NCI-H345 treated with DMSO at 0.1 percent for 48 hours (cell line): ENCODE results near the gene ABCG4.
"Not testable (repeated sequence)": the region's sequence is repeated elsewhere in the genome, so short reads cannot be mapped to it uniquely, and the experiment has no call there.

Experiments
- DNase-seq: peaks from one replicate; lab custom pipeline; 2025; ENCODE audit not compliant: unreplicated experiment; lab: John Stamatoyannopoulos, UW

The ABCG4 gene

DNA sequence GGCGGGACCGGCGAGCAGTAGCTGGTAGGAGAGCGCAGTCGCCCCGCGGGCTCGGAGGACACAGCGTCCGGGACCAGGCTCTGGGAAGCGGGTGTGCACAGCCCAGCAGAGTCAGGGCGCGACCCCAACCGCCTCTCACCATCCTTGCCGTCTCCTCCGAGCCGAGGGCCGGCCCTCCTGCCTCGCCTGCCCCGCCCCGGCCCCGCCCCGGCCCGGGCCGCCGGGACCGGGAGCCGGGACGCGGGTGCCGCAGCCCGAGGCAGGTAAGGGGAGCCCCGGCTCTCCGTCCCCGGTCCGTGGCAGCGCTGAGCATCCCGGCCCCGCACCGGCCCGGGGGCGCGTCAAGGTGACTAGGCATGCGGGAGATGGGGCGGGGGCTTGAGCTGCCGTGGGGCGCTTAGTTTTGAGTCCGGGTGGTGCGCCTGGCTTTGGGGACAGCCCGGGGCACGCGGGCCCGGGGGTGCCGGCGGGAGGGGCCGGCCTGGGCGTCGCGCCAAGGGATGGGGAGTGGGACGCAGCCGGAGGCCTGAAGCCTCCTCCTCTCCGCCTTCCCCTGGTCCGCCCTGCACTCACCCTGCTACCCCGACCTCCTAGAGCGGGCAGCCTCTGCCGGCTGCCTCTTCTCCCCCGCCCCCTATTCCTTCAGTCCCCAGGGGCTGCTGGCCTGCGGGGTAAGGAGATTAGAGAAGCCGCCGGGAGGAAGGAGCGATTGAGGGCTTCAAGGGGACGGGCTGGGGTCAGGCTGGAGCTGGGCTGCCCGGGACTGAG is at the start of gene ABCG4:
TSS of gene ABCG4 (plus strand) at position 35 of the 768 bp plus-strand sequence. CDS start 914 bp downstream, outside the sequence.
- no peak for DNase-seq

DNA sequence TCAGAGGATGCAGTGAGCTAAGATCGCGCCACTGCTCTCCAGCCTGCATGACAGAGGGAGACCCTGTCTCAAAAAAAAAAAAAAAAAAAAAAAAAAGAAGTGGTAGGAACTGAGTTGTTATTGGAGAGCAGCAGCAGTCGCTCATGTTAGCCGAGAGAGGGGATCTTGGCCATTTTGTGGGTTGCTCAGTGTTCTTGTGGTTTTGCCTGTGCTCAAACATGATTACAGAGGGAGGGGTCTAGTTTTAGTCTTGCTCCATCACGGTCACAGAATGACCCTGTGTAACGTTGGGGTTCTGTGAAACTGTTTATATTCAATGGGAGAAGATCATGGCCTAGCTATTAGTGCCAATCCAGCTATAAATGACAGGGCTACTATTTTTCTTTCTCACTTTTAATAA is 49.1 kb upstream of the ABCG4 start:
- DNase-seq, result no peak

DNA sequence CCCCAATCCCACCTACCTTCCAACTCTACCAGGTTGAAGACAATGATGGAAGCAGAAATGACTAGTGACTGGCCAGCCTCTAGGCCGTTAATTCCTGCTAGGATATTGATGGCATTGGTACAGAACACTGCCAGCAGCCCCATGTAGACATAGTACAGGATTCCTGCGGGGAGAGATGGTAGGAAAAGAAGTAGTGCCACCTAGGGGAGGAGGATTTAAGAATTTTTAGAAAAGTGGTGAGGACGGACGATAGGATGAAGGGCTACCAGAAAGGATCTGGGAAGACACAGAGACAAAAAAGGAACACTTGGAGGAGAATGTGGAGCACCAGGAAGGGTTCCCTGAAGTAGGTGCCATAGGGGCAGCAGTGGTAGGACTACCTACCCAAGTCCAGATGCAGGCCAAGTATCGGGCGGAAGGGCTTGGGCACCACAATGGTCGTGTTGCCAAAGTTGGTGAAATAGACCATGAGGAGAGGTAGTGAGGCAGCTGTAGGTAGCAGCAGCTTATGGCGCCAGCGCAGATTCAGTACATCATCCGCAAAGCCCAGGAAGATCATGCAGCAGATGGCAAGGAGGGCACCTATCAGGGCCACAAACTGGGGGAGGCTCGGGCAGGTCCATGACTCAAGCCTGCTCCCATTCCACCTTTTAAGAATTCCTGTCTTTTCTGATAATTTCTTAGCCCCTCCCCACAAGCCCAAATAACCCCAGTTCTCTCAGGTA is 48.4 kb upstream of the ABCG4 start:
- no peak for DNase-seq

DNA sequence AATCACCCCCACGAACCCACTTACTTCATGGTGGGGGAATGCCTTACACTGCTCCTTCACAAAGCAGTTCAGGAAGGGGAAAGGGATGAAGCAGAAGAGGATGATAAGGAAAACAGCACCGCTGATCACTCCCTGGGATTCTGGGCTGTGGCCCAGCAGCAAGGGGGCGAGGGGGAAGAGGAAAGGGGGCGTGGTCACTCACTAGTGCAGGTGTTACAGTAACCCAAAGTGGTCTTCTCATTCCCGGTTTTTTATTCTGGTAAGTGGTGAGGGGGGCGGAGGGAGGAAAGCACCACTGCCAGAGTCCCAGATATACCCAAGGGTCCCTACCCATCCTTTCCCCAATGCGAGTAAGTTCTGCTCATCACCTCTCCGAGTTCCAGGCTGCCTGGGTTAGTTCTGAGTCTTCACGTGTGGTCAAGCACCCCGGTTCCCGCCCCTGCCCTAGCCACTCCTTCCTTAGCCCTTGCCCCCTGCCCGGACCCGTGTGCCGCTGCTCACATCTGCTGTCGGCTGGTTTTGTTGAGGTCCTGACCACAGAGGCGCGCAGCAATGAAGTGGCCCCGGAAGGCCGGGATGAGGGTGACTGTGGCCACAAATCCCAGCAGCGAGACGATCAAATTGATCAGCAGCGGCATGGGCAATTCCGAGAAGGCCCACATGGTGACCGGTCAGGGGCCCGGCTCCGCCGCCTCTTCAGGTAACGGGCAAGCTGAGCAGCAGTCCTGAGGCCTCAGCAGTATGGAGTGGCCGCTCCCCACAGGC is 47.7 kb upstream of the ABCG4 start:
- DNase-seq, result no peak

DNA sequence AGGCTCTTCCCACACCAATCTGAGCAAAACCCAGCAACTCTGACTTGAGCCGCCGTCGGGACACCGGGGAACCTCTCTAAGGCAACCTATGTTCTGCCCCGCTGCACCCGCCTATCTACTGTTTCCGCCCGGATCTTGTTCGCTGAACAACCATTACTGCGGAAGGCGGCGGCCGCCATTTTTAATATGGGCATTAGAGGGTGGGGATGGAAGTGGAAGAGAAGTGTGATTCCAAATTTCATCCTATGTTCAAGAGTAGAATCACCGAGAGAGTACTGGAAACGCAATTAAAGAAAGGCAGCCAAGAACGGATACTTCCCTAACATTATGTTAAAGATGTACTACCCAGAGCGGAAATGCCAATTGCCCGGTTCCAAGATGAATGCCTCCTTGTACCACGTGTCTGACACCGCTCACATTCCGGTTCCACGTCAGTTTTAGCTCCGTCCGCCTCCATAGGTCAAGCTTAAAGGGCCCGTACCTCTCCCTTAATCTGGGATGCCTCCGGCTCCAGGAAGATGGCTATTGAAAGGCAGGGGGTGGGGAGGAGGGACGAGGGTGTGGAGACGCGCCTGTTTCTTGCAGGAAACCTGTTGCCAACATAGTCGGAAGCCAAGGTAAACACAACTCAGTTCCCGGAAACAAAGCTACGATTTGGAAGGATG is 47.0 kb upstream of the ABCG4 start, which contains the start of gene DPAGT1:
TSS of gene DPAGT1 (minus strand) at position 95 of the 665 bp plus-strand sequence. CDS start 198 bp downstream, outside the sequence.
- peak; percentile 95 for DNase-seq

DNA sequence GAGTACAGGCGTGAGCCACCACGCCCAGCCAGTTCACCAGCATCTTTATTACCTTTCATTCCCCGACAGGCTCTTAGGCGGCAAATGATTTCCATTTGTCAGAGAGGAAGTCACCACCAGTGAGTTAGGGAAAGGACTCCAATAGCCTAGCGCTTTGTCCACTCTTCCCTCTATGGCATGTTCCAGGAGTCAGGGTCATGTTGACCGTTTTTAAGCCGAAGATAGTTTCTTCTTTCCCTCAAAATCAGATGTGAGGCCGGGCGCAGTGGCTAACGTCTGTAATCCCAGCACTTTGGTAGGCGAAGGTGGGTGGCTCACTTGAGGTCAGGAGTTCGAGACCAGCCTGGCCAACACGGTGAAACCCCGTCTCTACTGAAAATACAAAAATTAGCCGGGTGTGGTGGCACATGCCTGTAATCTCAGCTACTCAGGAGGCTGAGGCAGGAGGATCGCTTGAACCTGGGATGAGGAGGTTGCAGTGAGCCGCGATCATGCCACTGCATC is 45.6 kb upstream of the ABCG4 start:
- DNase-seq, result not testable (repeated sequence)

DNA sequence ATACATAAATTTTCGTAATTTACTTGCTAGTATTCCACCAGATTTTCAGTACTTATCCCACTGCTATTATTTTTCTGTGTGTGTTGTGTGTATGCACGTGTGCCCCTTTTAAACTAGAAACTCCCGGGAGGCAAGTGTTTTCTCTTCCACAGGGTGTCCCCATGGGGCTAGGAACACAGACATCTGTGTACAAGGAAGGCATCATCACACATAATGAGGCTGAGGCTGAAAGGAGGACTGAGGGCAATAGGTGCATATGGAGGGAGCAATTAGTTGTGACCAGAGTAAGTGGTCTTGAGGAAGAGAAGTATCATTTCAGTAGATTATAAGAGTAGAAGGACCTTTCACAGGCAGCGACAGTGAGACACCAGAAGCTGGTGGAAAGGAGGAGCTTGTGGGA is 45.1 kb upstream of the ABCG4 start:
- DNase-seq, result no peak

DNA sequence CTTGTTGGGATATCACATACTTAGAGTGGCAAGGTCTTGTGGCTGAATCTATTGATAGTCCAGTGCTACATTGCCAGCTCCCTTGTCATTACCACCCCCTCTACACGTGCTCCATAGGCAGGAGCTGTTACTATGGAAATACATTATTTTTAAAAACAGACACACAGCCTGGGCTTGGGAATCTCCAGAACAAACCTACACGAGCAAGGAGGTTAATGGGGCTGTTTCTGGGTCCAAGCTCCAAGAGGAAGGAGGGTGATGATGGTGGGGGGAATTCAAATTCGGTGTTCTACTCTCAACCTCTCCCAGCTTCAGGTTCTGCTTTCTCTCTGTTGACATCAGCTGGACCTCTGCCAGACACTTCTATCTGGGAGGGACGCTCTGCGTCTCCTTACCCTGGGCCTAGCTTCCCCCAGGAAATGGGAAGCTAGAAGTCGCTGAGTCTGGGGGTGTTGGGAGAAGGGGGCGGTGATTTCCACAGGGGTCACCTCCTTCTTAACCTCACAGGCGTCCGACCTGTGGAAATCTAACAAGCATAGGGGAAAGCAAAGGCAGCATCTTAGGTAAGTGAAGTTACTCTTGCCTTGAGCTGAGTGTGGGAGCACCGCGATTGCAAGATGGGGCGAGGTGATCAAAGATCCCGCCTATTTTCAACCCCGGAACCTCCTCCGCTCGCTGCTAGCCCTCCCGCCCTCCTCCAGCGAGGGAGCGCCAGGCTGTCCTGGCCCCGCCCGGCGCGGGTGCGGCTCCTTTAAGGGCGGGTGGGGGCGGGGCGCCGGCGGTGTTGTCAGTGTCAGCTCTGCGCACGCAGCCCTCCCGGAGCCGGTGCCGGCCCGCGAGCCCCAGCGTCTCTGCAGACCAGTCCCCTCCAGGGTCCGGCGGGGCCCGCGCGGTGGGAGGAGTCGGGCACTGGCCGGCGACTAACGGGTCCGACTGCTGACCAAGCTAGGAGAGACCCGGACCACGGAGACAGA is 42.0 kb upstream of the ABCG4 start, which contains the start of gene C2CD2L:
TSS of gene C2CD2L (plus strand) at position 781 of the 974 bp plus-strand sequence. CDS start 398 bp downstream, outside the sequence.
- DNase-seq, result peak; percentile 68

DNA sequence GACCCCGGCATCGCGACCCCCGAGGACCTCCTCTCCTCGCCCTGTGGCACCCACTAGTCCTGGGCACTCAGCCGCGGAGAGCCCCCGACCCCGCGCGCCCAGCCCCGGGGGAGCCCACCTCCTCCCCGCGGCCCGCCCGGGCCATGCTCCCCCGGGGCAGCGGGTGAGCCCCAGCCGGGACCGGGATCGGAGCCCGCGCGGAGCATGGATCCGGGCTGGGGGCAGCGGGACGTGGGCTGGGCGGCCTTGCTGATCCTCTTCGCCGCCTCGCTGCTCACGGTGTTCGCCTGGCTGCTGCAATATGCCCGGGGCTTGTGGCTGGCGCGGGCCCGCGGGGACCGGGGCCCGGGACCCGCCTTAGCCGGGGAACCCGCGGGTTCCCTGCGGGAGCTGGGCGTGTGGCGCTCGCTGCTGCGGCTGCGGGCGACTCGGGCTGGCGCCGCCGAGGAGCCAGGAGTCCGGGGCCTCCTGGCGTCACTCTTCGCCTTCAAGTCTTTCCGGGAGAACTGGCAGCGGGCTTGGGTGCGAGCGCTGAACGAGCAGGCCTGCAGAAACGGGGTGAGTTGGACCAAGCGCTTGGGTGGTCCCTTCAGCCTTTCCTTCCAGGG is 41.2 kb upstream of the ABCG4 start:
- DNase-seq, result no peak

DNA sequence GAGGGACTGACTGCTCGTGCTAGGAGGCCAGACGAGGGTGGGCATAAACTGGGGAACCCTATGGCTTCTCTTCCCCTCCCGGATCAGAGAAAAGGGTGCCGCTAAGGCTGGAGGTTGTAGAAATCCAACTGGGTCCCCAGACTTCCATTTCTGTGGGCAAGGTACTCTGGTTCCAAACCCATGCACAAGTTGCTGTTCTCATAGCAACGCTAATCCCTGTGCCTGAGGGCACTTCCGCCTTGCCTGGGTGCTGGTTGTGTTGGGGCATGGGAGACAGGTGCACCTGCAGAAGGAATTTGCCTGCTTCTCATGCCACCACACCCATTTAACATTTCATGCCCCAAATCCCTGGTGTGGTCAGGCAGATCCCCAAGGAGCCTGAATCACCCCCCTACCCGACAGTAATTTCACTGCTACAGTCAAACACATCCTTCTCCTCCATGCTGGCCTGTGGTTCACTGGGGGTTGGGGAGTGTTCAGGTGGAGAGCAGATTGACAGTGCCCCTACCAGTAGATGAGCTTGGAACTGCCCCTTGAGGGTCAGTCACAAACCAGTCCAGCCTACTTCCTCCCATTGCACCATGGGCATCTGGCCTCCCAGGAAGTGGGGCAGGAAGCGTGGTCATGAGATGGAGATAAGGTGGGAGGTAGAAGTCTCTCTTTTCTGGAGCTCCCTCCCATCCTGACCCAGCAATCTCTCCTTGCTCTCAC is 40.6 kb upstream of the ABCG4 start:
- peak; percentile 32 for DNase-seq

DNA sequence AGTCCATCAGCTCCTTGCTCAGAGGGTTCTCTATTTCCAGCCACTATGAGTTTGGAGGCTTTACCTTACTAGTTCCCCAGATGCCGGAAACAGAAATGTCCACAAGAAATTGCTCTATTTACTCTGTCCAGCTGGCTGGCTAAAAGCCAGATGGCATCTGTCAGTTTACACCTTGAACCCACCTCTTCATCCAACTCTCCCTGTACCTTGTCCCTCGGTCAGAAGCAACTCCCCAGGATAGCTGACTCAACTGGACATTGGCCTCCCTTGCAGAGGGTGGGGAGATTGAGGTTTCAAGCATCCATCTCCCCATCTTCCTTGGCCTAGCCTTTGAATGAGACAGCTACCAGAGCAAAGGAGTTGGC is 40.0 kb upstream of the ABCG4 start:
- no peak for DNase-seq

DNA sequence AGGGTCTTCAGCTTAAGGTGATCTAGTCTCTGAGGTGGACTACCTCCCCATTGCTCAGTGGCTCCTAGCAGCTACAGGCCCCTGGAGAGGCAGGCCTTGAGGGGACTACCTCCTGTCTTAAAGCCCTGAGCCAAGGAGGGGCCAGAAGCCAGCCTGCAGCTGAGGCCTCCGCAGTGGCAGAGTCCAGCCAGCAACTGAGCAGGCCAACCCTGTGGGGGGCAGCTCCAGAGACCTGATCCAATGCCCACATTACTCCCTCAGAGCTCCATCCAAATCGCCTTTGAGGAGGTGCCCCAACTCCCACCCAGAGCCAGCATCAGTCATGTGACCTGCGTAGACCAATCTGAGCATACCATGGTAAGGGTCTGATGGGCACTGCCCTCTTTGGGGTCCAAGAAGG is 39.0 kb upstream of the ABCG4 start:
- no peak for DNase-seq

DNA sequence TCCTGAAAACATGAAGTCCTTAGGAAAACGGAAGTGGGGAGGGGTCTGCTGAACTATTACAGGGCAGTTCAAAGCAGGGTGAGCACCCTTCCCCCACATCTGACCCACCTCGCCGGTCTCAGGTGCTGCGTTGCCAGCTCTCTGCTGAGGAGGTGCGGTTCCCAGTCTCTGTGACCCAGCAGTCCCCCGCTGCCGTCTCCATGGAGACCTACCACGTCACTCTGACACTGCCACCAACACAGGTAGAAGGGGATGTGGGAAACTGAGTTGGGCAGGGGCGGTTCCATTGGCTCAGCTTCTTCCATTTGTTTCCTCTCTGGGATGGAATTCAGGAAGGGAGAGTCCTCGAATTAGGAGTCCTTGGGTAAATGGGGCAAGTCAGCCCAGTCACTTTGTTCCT is 38.4 kb upstream of the ABCG4 start:
- no peak for DNase-seq

DNA sequence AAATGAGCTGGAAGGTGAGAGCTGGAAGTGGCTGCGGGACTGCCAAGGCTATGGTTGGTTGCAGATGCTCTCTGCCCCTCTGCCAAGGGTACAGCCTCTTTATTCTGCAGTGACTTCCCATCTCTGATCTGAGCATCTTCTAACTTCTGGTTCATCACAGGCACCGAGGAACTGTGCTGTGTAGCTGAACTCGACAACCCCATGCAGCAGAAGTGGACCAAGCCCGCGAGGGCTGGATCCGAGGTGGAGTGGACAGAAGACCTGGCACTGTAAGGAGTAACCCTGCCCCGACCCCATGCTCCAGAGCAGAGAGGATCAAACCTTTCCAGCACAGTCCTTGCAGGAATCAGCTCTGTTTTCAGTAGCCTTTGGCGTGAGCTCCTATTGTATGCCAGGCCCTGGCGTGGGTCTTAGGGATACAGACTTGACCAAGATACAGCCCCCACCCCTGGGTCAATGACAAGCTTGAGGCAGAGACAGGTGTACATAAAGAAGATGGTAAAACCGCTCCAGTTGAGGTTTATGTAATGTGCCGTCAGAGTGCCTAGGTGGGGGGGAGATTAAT is 37.4 kb upstream of the ABCG4 start:
- DNase-seq, result no peak

DNA sequence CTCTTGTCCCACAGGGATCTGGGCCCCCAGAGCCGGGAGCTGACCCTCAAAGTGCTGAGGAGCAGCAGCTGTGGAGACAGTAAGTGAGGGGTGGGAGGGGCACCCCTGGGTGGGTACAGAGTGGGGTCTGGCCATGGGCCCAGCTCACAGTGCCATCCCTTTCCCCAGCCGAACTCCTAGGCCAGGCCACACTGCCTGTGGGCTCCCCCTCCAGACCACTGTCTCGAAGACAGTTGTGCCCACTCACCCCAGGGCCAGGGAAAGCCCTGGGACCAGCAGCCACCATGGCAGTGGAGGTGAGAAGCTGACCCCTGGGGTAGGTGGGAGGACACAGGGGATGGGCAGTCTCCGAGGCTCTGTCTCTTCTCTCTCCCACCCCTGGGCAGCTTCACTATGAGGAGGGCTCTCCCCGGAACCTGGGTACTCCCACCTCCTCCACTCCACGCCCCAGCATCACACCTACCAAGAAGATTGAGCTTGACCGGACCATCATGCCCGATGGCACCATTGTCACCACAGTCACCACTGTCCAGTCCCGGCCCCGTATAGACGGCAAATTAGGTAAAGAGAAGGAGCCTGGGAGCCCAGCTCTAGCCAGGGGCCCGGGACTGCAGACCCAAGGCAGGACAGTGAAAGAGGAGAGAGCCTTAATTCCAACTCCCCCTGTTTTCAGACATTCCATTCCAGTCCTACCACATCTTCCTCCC is 36.4 kb upstream of the ABCG4 start:
- no peak for DNase-seq

DNA sequence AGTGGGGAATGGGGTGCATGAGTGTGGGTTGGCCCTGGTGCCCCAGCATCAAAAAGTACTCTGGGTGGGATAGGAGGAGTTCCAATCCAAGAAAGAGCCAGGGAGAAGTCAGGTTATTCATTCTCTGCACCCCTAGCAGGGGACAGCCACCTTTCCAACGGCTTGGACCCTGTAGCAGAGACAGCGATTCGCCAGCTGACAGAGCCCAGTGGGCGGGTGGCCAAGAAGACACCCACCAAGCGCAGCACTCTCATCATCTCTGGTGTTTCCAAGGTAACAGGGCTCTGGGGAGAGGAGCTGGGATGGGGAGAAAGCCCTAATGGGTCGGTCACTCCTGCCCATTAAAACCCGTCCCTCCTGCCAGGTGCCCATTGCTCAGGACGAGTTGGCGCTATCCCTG is 35.1 kb upstream of the ABCG4 start:
- no peak for DNase-seq

DNA sequence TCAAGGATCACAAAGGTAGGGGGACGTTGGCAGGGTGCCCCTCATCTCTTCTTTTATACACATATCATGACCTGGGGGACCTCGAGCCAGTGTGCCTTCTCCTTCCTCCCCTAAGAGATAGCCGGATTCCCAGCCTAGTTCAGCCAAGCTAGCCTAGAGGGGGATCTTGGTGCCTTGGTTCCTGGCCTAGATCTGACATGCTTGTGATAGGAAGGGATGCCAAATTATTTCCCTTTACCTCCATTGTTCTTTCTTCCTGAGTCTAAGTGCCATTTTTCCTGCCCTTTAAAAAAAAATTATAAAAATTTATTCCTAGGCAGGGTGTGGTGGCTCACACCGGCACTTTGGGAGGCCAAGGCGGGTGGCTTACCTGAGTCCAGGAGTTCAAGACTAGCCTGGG is 34.5 kb upstream of the ABCG4 start:
- DNase-seq, result no peak
